Fibroblast of the aortic adventitia (primary cell): ENCODE measurements around the gene ASCL1. TPM values are rescaled to one million over a fixed set of nuclear protein-coding genes. Genes with fewer than 3 reads are reported as not detected.

Experiments
- DNase-seq: peaks from one replicate; pipeline ENCODE4 v3.0.0-alpha.2; 2010; ENCODE audit warnings: low read depth
- H3K4me3 ChIP-seq: 2 replicates; pipeline ENCODE4 v1.5.1; 2011; ENCODE audit warnings: low read depth, mild to moderate bottlenecking, control low read depth, low read length, moderate library complexity
- total RNA-seq: library from RNA; depleted of rRNA; stranded (reverse); fragments of >200 nt; gene quantifications from 2 replicates; pipeline ENCODE4 v1.2.3, GENCODE V29; 2012; ENCODE audit warnings: low replicate concordance
- TF ChIP-seq, protein P1 (sequence below): IDR thresholded peaks from 2 replicates; pipeline ENCODE4 v1.5.1; 2011; ENCODE audit warnings: mild to moderate bottlenecking, low read length, control low read depth, inconsistent platforms; ENCODE audit not compliant: insufficient read depth

Gene ASCL1
- total RNA-seq, 1 donor, result not detected

DNA sequence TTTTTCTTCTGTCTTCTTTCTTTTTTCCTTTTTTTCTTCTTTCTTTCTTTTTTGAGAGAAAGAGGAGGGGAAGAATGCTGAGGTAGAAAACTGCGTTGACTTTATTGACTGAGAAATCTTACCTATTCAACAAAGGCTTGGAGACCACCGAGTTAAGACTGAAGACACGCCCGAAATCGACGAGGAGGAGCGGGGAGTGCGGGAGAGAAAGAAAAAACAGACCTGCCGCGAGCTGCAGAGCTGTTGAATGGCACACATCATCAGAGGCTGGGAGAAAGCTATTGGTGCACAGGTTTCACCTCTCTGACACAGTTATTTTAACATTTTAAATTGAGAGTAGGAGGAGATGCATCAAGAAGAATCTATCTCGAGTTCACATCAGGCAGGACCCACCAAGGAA is 5.1 kb downstream of the ASCL1 start:
- TF ChIP-seq, protein P1, sequence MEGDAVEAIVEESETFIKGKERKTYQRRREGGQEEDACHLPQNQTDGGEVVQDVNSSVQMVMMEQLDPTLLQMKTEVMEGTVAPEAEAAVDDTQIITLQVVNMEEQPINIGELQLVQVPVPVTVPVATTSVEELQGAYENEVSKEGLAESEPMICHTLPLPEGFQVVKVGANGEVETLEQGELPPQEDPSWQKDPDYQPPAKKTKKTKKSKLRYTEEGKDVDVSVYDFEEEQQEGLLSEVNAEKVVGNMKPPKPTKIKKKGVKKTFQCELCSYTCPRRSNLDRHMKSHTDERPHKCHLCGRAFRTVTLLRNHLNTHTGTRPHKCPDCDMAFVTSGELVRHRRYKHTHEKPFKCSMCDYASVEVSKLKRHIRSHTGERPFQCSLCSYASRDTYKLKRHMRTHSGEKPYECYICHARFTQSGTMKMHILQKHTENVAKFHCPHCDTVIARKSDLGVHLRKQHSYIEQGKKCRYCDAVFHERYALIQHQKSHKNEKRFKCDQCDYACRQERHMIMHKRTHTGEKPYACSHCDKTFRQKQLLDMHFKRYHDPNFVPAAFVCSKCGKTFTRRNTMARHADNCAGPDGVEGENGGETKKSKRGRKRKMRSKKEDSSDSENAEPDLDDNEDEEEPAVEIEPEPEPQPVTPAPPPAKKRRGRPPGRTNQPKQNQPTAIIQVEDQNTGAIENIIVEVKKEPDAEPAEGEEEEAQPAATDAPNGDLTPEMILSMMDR, result no peak
- DNase-seq, result no peak
- H3K4me3 ChIP-seq, result no peak overlapping the region

DNA sequence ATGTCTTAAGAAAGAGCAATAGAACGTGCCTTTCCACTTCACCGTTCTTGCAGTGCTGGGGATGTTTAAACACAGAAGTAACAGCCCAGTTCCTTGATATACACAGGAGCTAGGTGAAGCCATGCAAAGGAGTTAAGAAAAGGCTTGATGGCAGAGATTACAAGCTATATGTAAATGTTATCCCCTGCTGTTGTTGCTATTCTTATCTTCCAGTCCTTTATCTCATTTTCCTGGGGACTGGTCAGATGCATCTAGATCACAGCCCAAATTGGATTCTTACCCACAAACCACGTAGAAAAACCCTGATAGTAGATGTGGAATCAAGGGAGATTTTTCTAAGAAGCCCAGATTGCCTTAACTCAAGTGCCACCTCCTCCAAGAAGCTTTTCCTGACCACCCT is 5.5 kb downstream of the ASCL1 start:
- DNase-seq, result no peak
- TF ChIP-seq, protein P1, result no peak
- H3K4me3 ChIP-seq, result no peak overlapping the region

DNA sequence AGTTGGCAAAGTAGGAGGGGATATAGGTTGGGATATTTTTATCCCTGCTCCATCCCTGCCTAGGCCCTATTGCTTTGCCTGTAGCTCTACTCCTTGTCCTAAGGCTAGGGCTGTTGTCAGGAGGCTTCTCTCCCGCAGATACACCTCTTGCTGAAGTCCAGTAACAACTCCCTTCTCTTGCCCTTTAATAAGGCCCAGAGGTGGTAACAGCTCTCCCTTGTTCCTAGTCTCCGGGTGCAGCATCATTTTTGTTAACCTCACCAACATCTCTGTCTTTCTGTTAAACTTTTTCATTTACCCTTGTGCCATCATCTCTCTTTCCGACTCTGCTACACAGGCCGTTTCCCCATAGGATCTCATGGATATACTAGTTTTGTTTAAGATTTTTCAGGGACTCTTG is 6.3 kb downstream of the ASCL1 start:
- H3K4me3 ChIP-seq, result no peak overlapping the region
- TF ChIP-seq, protein P1, result no peak
- no peak for DNase-seq

DNA sequence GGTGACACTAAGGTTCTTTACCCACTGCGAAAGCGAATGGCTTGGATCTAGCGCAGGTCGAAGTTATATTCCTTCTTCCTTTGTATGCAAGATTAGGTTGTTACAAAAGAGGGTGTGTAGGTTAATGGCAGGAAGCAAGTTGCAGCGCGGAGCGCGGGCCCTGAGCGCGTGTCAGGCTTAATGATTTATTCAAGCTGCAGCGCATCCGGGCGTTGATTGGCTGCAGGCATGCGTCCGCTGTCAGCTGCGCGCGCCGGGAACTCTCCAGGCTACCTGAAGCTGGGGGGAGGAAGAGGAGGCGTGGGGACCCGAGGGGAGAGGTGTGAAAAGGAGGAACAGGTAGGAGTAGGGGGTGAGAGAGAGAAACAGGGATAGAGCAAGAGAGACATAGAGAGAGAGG is 7.4 kb downstream of the ASCL1 start:
- H3K4me3 ChIP-seq, result no peak overlapping the region
- TF ChIP-seq, protein P1, result no peak
- DNase-seq, result no peak

DNA sequence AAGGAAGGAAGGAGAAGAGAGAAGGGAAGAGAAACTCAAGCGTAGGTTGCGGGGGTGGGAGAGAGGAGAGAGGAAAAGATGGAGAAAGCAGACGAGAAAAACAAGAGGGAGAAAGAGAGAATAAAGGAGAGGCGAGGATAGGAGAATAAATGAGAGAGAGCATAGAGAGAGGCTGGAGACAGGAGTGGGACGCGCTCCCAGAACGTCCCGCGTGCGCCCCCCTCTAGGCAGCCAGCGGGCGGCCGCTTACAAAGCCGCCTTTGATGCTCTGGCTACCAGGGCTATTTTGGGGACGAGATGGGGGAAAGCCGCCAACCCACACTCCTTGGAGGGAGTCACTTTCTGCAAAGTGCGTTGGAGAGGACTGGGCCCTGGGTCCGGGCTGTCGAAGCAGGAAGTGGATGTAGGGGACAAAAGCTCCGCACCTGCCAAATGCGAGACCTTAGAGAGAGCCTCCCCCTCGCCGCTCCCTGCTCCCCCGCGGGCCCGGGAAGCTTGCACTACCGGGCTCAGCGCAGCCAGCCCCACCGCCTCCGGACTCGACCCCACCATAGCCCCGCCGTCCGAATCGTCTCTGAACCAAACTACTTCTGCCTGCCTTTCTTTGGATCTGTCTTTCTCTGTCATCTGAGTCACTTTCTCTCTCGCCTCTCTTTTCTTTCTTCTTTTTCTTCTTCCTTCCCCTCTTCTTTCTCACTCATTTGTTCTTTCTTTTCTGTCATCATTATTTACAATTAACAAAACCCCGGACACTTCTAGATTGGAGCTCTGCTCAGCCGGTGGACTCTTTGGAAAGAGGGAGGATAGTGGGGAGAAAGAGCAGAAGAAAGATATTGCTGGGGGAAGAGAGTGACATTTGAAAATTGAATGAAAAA is 8.0 kb downstream of the ASCL1 start:
- no peak overlapping the region for H3K4me3 ChIP-seq
- DNase-seq, result no peak
- TF ChIP-seq, protein P1, result no peak

DNA sequence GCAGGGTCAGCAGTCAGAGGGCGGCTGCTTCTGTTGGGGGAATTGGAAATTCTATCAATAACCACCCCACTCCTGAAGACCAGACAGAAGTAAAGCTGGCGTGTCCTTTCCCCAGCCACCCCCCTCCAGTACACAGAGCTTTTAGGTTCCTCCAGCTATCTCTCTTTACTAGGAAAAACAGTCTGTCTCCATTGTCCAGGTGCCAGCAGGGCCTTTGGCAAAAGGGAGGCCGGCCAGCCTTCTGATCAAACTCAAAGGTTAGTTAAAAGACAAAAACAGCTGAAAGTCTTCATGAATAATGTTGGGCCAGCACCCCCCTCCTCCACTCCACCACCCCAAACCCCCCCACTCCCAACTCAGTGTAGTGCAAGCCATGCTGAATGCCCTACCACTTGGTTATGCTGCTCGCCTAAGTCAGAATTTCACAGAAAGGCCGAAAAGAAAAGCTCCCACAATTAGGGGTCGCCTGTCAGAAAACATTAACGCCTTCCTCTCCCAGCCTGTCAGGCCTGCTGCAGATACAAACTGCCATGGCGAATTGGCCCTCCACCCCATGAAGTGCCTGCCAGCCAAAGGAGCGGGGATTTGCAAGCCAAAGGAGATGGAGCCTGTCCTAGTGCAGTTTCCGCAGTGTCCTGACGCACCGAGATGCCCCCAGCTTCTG is 8.9 kb downstream of the ASCL1 start:
- H3K4me3 ChIP-seq, result no peak overlapping the region
- TF ChIP-seq, protein P1, result no peak
- DNase-seq, result no peak
